H9 (cell line): ENCODE data around the gene ST6GAL1. TPM values are rescaled to one million over a fixed set of nuclear protein-coding genes. Genes with fewer than 3 reads are reported as not detected.

Experiments used
- DNase-seq: peaks from one replicate; pipeline ENCODE4 v3.0.0-alpha.2; 2017
- H2AFZ ChIP-seq: one replicate; pipeline ENCODE4 v1.6.1; 2013; ENCODE audit warnings: mild to moderate bottlenecking, low read length, control low read depth, moderate library complexity
- H2AK5ac ChIP-seq: 2 replicates; pipeline ENCODE4 v1.6.1; 2013; ENCODE audit warnings: low read length, control low read depth, mixed read lengths; ENCODE audit not compliant: insufficient read length
- H2BK120ac ChIP-seq: one replicate; pipeline ENCODE4 v1.6.1; 2013; ENCODE audit warnings: low read depth, mild to moderate bottlenecking, low read length, control low read depth, inconsistent platforms; ENCODE audit not compliant: poor library complexity, severe bottlenecking
- H2BK12ac ChIP-seq: 2 replicates; pipeline ENCODE4 v1.6.1; 2013; ENCODE audit warnings: low read length, control low read depth, mixed read lengths, low read depth; ENCODE audit not compliant: insufficient read length
- H2BK15ac ChIP-seq: 2 replicates; pipeline ENCODE4 v1.6.1; 2013; ENCODE audit warnings: low read depth, low read length, control low read depth
- H2BK20ac ChIP-seq: one replicate; pipeline ENCODE4 v1.6.1; 2013; ENCODE audit warnings: low read depth, mild to moderate bottlenecking, low read length, control low read depth, inconsistent platforms; ENCODE audit not compliant: poor library complexity, severe bottlenecking
- H2BK5ac ChIP-seq: 2 replicates; pipeline ENCODE4 v1.6.1; 2013; ENCODE audit warnings: low read length, control low read depth, mixed read lengths; ENCODE audit not compliant: insufficient read length
- H3K14ac ChIP-seq: 2 replicates; pipeline ENCODE4 v1.6.1; 2013; ENCODE audit warnings: low read length, control low read depth; ENCODE audit not compliant: insufficient read depth
- H3K18ac ChIP-seq: 2 replicates; pipeline ENCODE4 v1.6.1; 2013; ENCODE audit warnings: low read depth, mild to moderate bottlenecking, mixed read lengths, low read length, control low read depth; ENCODE audit not compliant: insufficient read length
- H3K23ac ChIP-seq: 2 replicates; pipeline ENCODE4 v1.6.1; 2013; ENCODE audit warnings: low read length, control low read depth, mixed read lengths, low read depth; ENCODE audit not compliant: insufficient read length
- H3K23me2 ChIP-seq: 2 replicates; pipeline ENCODE4 v1.6.1; 2013; ENCODE audit warnings: low read depth, mild to moderate bottlenecking, mixed read lengths, low read length, control low read depth; ENCODE audit not compliant: insufficient read length, poor library complexity, severe bottlenecking
- H3K27ac ChIP-seq: 2 replicates; pipeline ENCODE4 v1.5.1; 2013; ENCODE audit warnings: low read length, control low read depth, mixed read lengths, low read depth; ENCODE audit not compliant: insufficient read length
- H3K27me3 ChIP-seq: 2 replicates; pipeline ENCODE4 v1.6.1; 2013; ENCODE audit warnings: low read length, control low read depth, inconsistent platforms; ENCODE audit not compliant: insufficient read depth
- H3K4ac ChIP-seq: 2 replicates; pipeline ENCODE4 v1.6.1; 2013; ENCODE audit warnings: low read depth, mild to moderate bottlenecking, control low read depth, inconsistent platforms, low read length, moderate library complexity
- H3K4me1 ChIP-seq: 2 replicates; pipeline ENCODE4 v1.6.1; 2013; ENCODE audit warnings: low read length, control low read depth, inconsistent platforms; ENCODE audit not compliant: insufficient read depth
- H3K4me2 ChIP-seq: 2 replicates; pipeline ENCODE4 v1.6.1; 2013; ENCODE audit warnings: low read length, control low read depth, mixed read lengths; ENCODE audit not compliant: insufficient read length, insufficient read depth
- H3K56ac ChIP-seq: 2 replicates; pipeline ENCODE4 v1.6.1; 2013; ENCODE audit warnings: low read depth, mild to moderate bottlenecking, mixed read lengths, low read length, control low read depth; ENCODE audit not compliant: insufficient read length
- H3K79me1 ChIP-seq: 2 replicates; pipeline ENCODE4 v1.6.1; 2013; ENCODE audit warnings: low read depth, mild to moderate bottlenecking, moderate library complexity, low read length, control low read depth, inconsistent platforms; ENCODE audit not compliant: insufficient read depth, poor library complexity, severe bottlenecking
- H3K79me2 ChIP-seq: 2 replicates; pipeline ENCODE4 v1.6.1; 2013; ENCODE audit warnings: low read length, control low read depth, inconsistent platforms; ENCODE audit not compliant: insufficient read depth
- H3K9ac ChIP-seq: 2 replicates; pipeline ENCODE4 v1.6.1; 2013; ENCODE audit warnings: low read length, control low read depth, mixed read lengths; ENCODE audit not compliant: insufficient read length; ENCODE audit errors: extremely low read depth
- H3K9me3 ChIP-seq: one replicate; pipeline ENCODE4 v1.6.1; 2013; ENCODE audit warnings: low read depth, low read length, inconsistent platforms; ENCODE audit not compliant: control insufficient read depth
- H3T11ph ChIP-seq: one replicate; pipeline ENCODE4 v1.6.1; 2013; ENCODE audit warnings: mild to moderate bottlenecking, low read length, control low read depth, inconsistent platforms
- H4K20me1 ChIP-seq: one replicate; pipeline ENCODE4 v1.6.1; 2013; ENCODE audit not compliant: control insufficient read depth, insufficient read length, insufficient read depth
- H4K5ac ChIP-seq: 2 replicates; pipeline ENCODE4 v1.6.1; 2013; ENCODE audit warnings: low read depth, mild to moderate bottlenecking, mixed read lengths, low read length, control low read depth; ENCODE audit not compliant: insufficient read length
- H4K8ac ChIP-seq: replicated peaks from 2 replicates; pipeline ENCODE4 v1.6.1; 2013; ENCODE audit warnings: low read length, control low read depth, mixed read lengths, low read depth; ENCODE audit not compliant: insufficient read length
- H4K91ac ChIP-seq: 2 replicates; pipeline ENCODE4 v1.6.1; 2013; ENCODE audit warnings: low read depth, mild to moderate bottlenecking, moderate library complexity, mixed read lengths, low read length, control low read depth; ENCODE audit not compliant: insufficient read length
- H3K27ac Mint-ChIP-seq, 3 experiments: 2 replicates in 2 of 3; 3 replicates in 1 of 3; pipeline ENCODE4 v1.8.0; 2020 to 2021; ENCODE audit warnings: mixed read lengths in 3 of 3, mild to moderate bottlenecking in 1 of 3, moderate library complexity in 1 of 3
- H3K27me3 Mint-ChIP-seq: 2 replicates; pipeline ENCODE4 v1.8.0; 2021; ENCODE audit warnings: low read depth, mild to moderate bottlenecking, moderate library complexity, mixed read lengths
- H3K36me3 Mint-ChIP-seq, 3 experiments: 2 replicates in 2 of 3; 3 replicates in 1 of 3; pipeline ENCODE4 v1.8.0; 2020 to 2021; ENCODE audit warnings: low read depth in 3 of 3, mixed read lengths in 3 of 3; ENCODE audit not compliant: insufficient read depth in 1 of 3
- H3K4me1 Mint-ChIP-seq, 2 experiments: 2 replicates each; pipeline ENCODE4 v1.8.0; 2020; ENCODE audit warnings: mixed read lengths in 2 of 2
- H3K4me3 Mint-ChIP-seq, 2 experiments: 2 replicates in 1 of 2; 3 replicates in 1 of 2; pipeline ENCODE4 v1.8.0; 2020 to 2021; ENCODE audit warnings: mild to moderate bottlenecking in 2 of 2, mixed read lengths in 2 of 2, moderate library complexity in 1 of 2
- H3K9me3 Mint-ChIP-seq, 2 experiments: 2 replicates in 1 of 2; 3 replicates in 1 of 2; pipeline ENCODE4 v1.8.0; 2020; ENCODE audit warnings: mild to moderate bottlenecking in 2 of 2, mixed read lengths in 2 of 2, moderate library complexity in 1 of 2
- WGBS: extraction: QIAGEN DNeasy Blood & Tissue Kit; methylation state at CpG from one replicate; pipeline ENCODE4 v1.1.7; 2013; ENCODE audit warnings: missing lambda C conversion rate, low lambda C conversion rate, mixed read lengths; ENCODE audit not compliant: insufficient read length; ENCODE audit errors: extremely low coverage; 5-methylcytosine and 5-hydroxymethylcytosine counted together
- total RNA-seq: library from RNA; stranded (reverse); gene quantifications from 2 replicates; pipeline ENCODE4 v1.2.1, GENCODE V29; 2021
- TF ChIP-seq, protein P1 (sequence below): fragments of 200-600 bp; sonication (generic); conservative IDR thresholded peaks from 3 replicates; pipeline ENCODE4 v1.8.0; 2021; ENCODE audit warnings: antibody characterized with exemption, mild to moderate bottlenecking

The ST6GAL1 gene
- total RNA-seq, 1 experiment from 2014 or later = 139 TPM

DNA sequence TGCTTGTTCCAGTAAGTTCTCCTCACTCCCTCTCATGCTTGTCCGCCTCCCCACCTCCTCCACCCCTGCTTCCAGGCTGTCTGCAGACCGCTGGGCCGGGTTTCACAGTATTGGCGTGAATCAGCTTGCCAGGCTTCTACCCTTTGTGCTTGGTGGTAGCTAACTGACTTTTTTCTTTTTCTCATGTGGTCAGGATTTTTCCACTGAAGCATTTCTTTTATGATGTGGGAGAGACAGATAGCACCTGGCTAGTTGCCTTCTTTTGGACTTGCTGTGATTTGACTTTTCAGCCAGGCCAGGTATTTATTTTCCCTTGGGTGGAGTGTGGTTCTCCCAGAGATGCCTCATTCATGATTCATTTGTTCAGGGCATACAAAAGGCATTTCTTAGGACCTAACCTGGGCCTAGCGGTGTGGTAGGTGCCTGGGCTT is 60.6 kb downstream of the ST6GAL1 start:
- WGBS = no CpG with 5 or more reads among the region's 5 CpGs
- H3K9ac ChIP-seq = no peak overlapping the region
- no peaks in the 10 kb centered on the region for H4K20me1 ChIP-seq
- no peak overlapping the region for H3K4me2 ChIP-seq
- H2AK5ac ChIP-seq = no peak overlapping the region
- H3K9me3 ChIP-seq = no peaks in the 10 kb centered on the region
- H2BK15ac ChIP-seq = no peak overlapping the region
- TF ChIP-seq, protein P1, sequence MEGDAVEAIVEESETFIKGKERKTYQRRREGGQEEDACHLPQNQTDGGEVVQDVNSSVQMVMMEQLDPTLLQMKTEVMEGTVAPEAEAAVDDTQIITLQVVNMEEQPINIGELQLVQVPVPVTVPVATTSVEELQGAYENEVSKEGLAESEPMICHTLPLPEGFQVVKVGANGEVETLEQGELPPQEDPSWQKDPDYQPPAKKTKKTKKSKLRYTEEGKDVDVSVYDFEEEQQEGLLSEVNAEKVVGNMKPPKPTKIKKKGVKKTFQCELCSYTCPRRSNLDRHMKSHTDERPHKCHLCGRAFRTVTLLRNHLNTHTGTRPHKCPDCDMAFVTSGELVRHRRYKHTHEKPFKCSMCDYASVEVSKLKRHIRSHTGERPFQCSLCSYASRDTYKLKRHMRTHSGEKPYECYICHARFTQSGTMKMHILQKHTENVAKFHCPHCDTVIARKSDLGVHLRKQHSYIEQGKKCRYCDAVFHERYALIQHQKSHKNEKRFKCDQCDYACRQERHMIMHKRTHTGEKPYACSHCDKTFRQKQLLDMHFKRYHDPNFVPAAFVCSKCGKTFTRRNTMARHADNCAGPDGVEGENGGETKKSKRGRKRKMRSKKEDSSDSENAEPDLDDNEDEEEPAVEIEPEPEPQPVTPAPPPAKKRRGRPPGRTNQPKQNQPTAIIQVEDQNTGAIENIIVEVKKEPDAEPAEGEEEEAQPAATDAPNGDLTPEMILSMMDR = no peak
- no peak overlapping the region for H2BK120ac ChIP-seq
- H2BK20ac ChIP-seq = no peak overlapping the region
- no peaks in the 10 kb centered on the region; the same call in 1 of the 2 replicates for H3K79me2 ChIP-seq
- no peak overlapping the region for H3K56ac ChIP-seq
- H4K5ac ChIP-seq = no peak overlapping the region
- H3K9me3 Mint-ChIP-seq = no peaks in the 10 kb centered on the region
- H3K27ac Mint-ChIP-seq = peak overlapping the region; percentile 14 to 87 (median 79); a peak in 5 of 7 replicates
- H3K36me3 Mint-ChIP-seq = peaks cover 23 to 62% (median 54%) of the 10 kb centered on the region in 3 experiments; a peak in 6 of 7 replicates
- no peak overlapping the region for H3K14ac ChIP-seq
- H2AFZ ChIP-seq = no peak overlapping the region
- no peaks in the 10 kb centered on the region for H3K27me3 Mint-ChIP-seq
- no peak overlapping the region for H3K4ac ChIP-seq
- peaks cover 6% of the 10 kb centered on the region; the same call in 1 of the 2 replicates for H3K4me1 ChIP-seq
- H2BK5ac ChIP-seq = no peak overlapping the region
- no peak overlapping the region for H3K4me3 Mint-ChIP-seq
- H3K27ac ChIP-seq = no peak overlapping the region
- no peak overlapping the region for H2BK12ac ChIP-seq
- peaks cover 25 to 43% of the 10 kb centered on the region in 2 experiments for H3K4me1 Mint-ChIP-seq
- DNase-seq = no peak
- H3T11ph ChIP-seq = no peak overlapping the region
- no peaks in the 10 kb centered on the region for H3K27me3 ChIP-seq
- no peak overlapping the region for H4K91ac ChIP-seq
- no peaks in the 10 kb centered on the region for H3K79me1 ChIP-seq
- H3K18ac ChIP-seq = no peak overlapping the region
- H3K23ac ChIP-seq = no peak overlapping the region
- no peak overlapping the region for H4K8ac ChIP-seq
- H3K23me2 ChIP-seq = no peaks in the 10 kb centered on the region
